CD14-positive monocyte (primary cell): ENCODE results near the gene VPS35. TPM values are rescaled to one million over a fixed set of nuclear protein-coding genes. Genes with fewer than 3 reads are reported as not detected.

Experiments used
- DNase-seq, 3 donors: peaks; one replicate each; pipeline ENCODE4 v3.0.0-alpha.2; 2011 to 2022
- H2AFZ ChIP-seq: 2 replicates; pipeline ENCODE4 v1.6.0; 2012; ENCODE audit warnings: mild to moderate bottlenecking, low read depth, low read length, inconsistent platforms; ENCODE audit not compliant: insufficient read depth, poor library complexity, severe bottlenecking
- H3K27ac ChIP-seq, 2 donors: 1 replicate in 1 of 2; 2 replicates in 1 of 2; pipeline ENCODE4 v1.5.1; 2012 to 2013; ENCODE audit warnings: low read length in 2 of 2, control low read depth in 1 of 2, inconsistent platforms in 1 of 2, low read depth in 1 of 2, mild to moderate bottlenecking in 1 of 2
- H3K27me3 ChIP-seq, 2 donors: one replicate each; pipeline versions ENCODE4 v1.6.0 to v1.6.1; 2011 to 2013; ENCODE audit warnings: low read length in 2 of 2; ENCODE audit not compliant: control insufficient read depth in 2 of 2, insufficient read depth in 2 of 2
- H3K36me3 ChIP-seq, 2 donors: replicated peaks in 1 of 2; 1 replicate in 1 of 2; 2 replicates in 1 of 2; pipeline versions ENCODE4 v1.5.1 to v1.6.1; 2012 to 2013; ENCODE audit warnings: low read length in 2 of 2, control low read depth in 1 of 2, inconsistent platforms in 1 of 2, mild to moderate bottlenecking in 1 of 2; ENCODE audit not compliant: insufficient read depth in 2 of 2, control insufficient read depth in 1 of 2
- H3K4me1 ChIP-seq, 2 donors: 1 replicate in 1 of 2; 2 replicates in 1 of 2; pipeline versions ENCODE4 v1.5.1 to v1.6.1; 2012 to 2013; ENCODE audit warnings: low read length in 2 of 2, control low read depth in 1 of 2, inconsistent platforms in 1 of 2, mild to moderate bottlenecking in 1 of 2, moderate library complexity in 1 of 2; ENCODE audit not compliant: insufficient read depth in 2 of 2, control insufficient read depth in 1 of 2
- H3K4me2 ChIP-seq: replicated peaks from 2 replicates; pipeline ENCODE3; 2012; ENCODE audit warnings: low read length, moderate library complexity, mild to moderate bottlenecking; ENCODE audit not compliant: poor library complexity, severe bottlenecking; ENCODE audit errors: extremely low read depth
- H3K4me3 ChIP-seq, 3 experiments: fragments of 200-600 bp in 1 of 3; sonication (generic) in 1 of 3; replicated peaks in 1 of 3; 1 replicate in 2 of 3; 2 replicates in 1 of 3; pipeline ENCODE4 v1.5.1; 2011 to 2013; ENCODE audit warnings: low read length in 3 of 3, mild to moderate bottlenecking in 3 of 3, control low read depth in 2 of 3, low read depth in 2 of 3, inconsistent platforms in 1 of 3, moderate library complexity in 1 of 3
- H3K79me2 ChIP-seq: 2 replicates; pipeline ENCODE4 v1.6.0; 2012; ENCODE audit warnings: mild to moderate bottlenecking, control low read depth, inconsistent platforms, low read length, moderate library complexity; ENCODE audit not compliant: insufficient read depth
- H3K9ac ChIP-seq: 2 replicates; pipeline ENCODE4 v1.6.0; 2017; ENCODE audit warnings: low read length, mild to moderate bottlenecking; ENCODE audit not compliant: insufficient read depth, poor library complexity, severe bottlenecking
- H3K9me3 ChIP-seq, 2 donors: replicated peaks in 1 of 2; 1 replicate in 1 of 2; 2 replicates in 1 of 2; pipeline versions ENCODE4 v1.5.1 to v1.6.1; 2012 to 2013; ENCODE audit warnings: low read length in 2 of 2, control low read depth in 1 of 2; ENCODE audit not compliant: control insufficient read depth in 1 of 2, insufficient read depth in 1 of 2
- H4K20me1 ChIP-seq: 2 replicates; pipeline ENCODE4 v1.6.0; 2012; ENCODE audit warnings: mild to moderate bottlenecking, low read length, control low read depth, moderate library complexity; ENCODE audit not compliant: insufficient read depth
- H3K27ac Mint-ChIP-seq, 7 donors: one replicate each; pipeline ENCODE4 v1.8.0; 2020; ENCODE audit warnings: mild to moderate bottlenecking in 7 of 7, mixed read lengths in 7 of 7, moderate library complexity in 6 of 7, inconsistent platforms in 2 of 7
- H3K27me3 Mint-ChIP-seq, 3 donors: one replicate each; pipeline ENCODE4 v1.8.0; 2021 to 2022; ENCODE audit warnings: low read depth in 3 of 3, mild to moderate bottlenecking in 3 of 3, mixed read lengths in 3 of 3, moderate library complexity in 3 of 3, inconsistent platforms in 1 of 3
- H3K36me3 Mint-ChIP-seq, 2 donors: one replicate each; pipeline ENCODE4 v1.8.0; 2020; ENCODE audit warnings: mixed read lengths in 2 of 2, inconsistent platforms in 1 of 2, mild to moderate bottlenecking in 1 of 2
- H3K4me1 Mint-ChIP-seq: one replicate; pipeline ENCODE4 v1.8.0; 2020; ENCODE audit warnings: mild to moderate bottlenecking, mixed read lengths
- H3K4me3 Mint-ChIP-seq, 2 donors: one replicate each; pipeline ENCODE4 v1.8.0; 2020; ENCODE audit warnings: mild to moderate bottlenecking in 2 of 2, mixed read lengths in 2 of 2, moderate library complexity in 1 of 2
- H3K9me3 Mint-ChIP-seq, 7 donors: one replicate each; pipeline ENCODE4 v1.8.0; 2020 to 2022; ENCODE audit warnings: mixed read lengths in 7 of 7, mild to moderate bottlenecking in 6 of 7, moderate library complexity in 6 of 7, inconsistent platforms in 2 of 7
- CTCF ChIP-seq: fragments of 200-600 bp; IDR thresholded peaks from one replicate; pipeline ENCODE4 v1.8.0; 2022; ENCODE audit warnings: antibody characterized with exemption, mild to moderate bottlenecking
- WGBS: methylation state at CpG from one replicate; pipeline ENCODE4 v1.1.5; 2013; ENCODE audit warnings: missing lambda C conversion rate; ENCODE audit not compliant: insufficient coverage; 5-methylcytosine and 5-hydroxymethylcytosine counted together
- intact Hi-C, 2 donors: fragments of 100-400 bp; cut with micrococcal nuclease; formaldehyde crosslinking; loops; one replicate each; pipeline versions ENCODE4 v1.15.0 to v1.15.1; 2023
- polyA plus RNA-seq, 3 donors: library from polyadenylated mRNA; depleted of rRNA in 1 of 3; unstranded in 2 of 3; stranded (reverse) in 1 of 3; fragments of 300-500 nt in 2 of 3; fragments of >200 nt in 1 of 3; fragmentation: Illumina TruSeq in 2 of 3; gene quantifications; 1 replicate in 2 of 3; 2 replicates in 1 of 3; pipeline ENCODE4 v1.2.3, GENCODE V29; 2012 to 2021

VPS35 gene
- polyA plus RNA-seq, 3 donors: 14.6 to 130 (median 113) TPM

GRCh38 chr16:46721885-46722284 lies 32.9 kb upstream of the VPS35 start:
- 100% methylated on average over 2 of the region's 4 CpGs for WGBS
- H3K4me3 ChIP-seq: no peak overlapping the region
- no peak overlapping the region for H3K9ac ChIP-seq
- no peaks in the 10 kb centered on the region for H3K79me2 ChIP-seq
- H3K4me1 ChIP-seq: peaks cover 0 to 5% of the 10 kb centered on the region in 2 donors
- no peaks in the 10 kb centered on the region for H3K36me3 ChIP-seq
- H3K4me1 Mint-ChIP-seq: peaks cover 3% of the 10 kb centered on the region
- peaks cover 0 to 2% of the 10 kb centered on the region in 2 donors for H3K9me3 ChIP-seq
- no peaks in the 10 kb centered on the region for H3K36me3 Mint-ChIP-seq
- no peak overlapping the region for H3K4me2 ChIP-seq
- no peaks in the 10 kb centered on the region for H3K27me3 ChIP-seq
- H3K27ac ChIP-seq: no peak overlapping the region
- H2AFZ ChIP-seq: no peak overlapping the region
- no peak for DNase-seq
- H4K20me1 ChIP-seq: no peaks in the 10 kb centered on the region
- H3K27me3 Mint-ChIP-seq: peaks cover 0 to 2% (median 1%) of the 10 kb centered on the region in 3 donors
- no peak overlapping the region for H3K27ac Mint-ChIP-seq
- no peak overlapping the region for H3K4me3 Mint-ChIP-seq
- intact Hi-C loops: no loop called here
- H3K9me3 Mint-ChIP-seq: peaks cover 0 to 14% (median 7%) of the 10 kb centered on the region in 7 donors
- TF ChIP-seq CTCF: no peak

- Mint-ChIP-seq H3K36me3 (no peaks in the 10 kb centered on the region), H3K4me1 (peaks cover 10% of the 10 kb centered on the region), H3K9me3 (peaks cover 0 to 10% (median 4%) of the 10 kb centered on the region in 7 donors), H3K27ac (no peak overlapping the region), H3K4me3 (no peak overlapping the region), H3K27me3 (peaks cover 0 to 2% (median 1%) of the 10 kb centered on the region in 3 donors)
- Histone ChIP-seq H2AFZ (no peak overlapping the region), H3K4me2 (no peak overlapping the region), H3K27ac (no peak overlapping the region), H3K36me3 (no peaks in the 10 kb centered on the region), H3K79me2 (no peaks in the 10 kb centered on the region), H4K20me1 (no peaks in the 10 kb centered on the region), H3K27me3 (no peaks in the 10 kb centered on the region), H3K9me3 (no peaks in the 10 kb centered on the region), H3K4me3 (no peak overlapping the region), H3K9ac (no peak overlapping the region), H3K4me1 (peaks cover 4 to 5% of the 10 kb centered on the region in 2 donors)
- WGBS: 100% methylated on average over 1 of the region's 2 CpGs
- no peak for DNase-seq
- no peak for TF ChIP-seq CTCF
- intact Hi-C loops: no loop called here
Observed at GRCh38 chr16:46720619-46721018, 31.6 kb upstream of the VPS35 start.
